Fibroblast of lung (primary cell): Measurements from ENCODE around the gene CLCNKB. TPM values are rescaled to one million over a fixed set of nuclear protein-coding genes. Genes with fewer than 3 reads are reported as not detected.

Source experiments
- DNase-seq, 2 donors: peaks; one replicate each; pipeline versions ENCODE4 v3.0.0 to v3.0.0-alpha.2; 2010; ENCODE audit warnings: low read depth in 2 of 2
- H2AFZ ChIP-seq: 2 replicates; pipeline ENCODE4 v1.5.1; 2012; ENCODE audit warnings: low read length, control low read depth, inconsistent platforms
- H3K27ac ChIP-seq: 2 replicates; pipeline ENCODE4 v1.5.1; 2011; ENCODE audit warnings: low read length, control low read depth; ENCODE audit not compliant: insufficient read depth
- H3K27me3 ChIP-seq: 2 replicates; pipeline ENCODE4 v1.5.1; 2011; ENCODE audit warnings: mild to moderate bottlenecking, low read length; ENCODE audit not compliant: control insufficient read depth, insufficient read depth
- H3K36me3 ChIP-seq: 2 replicates; pipeline ENCODE4 v1.5.1; 2011; ENCODE audit warnings: low read length; ENCODE audit not compliant: control insufficient read depth, insufficient read depth
- H3K4me1 ChIP-seq: 2 replicates; pipeline ENCODE4 v1.5.1; 2011; ENCODE audit warnings: low read length; ENCODE audit not compliant: control insufficient read depth, insufficient read depth; ENCODE audit errors: extremely low read depth
- H3K4me2 ChIP-seq: 2 replicates; pipeline ENCODE4 v1.5.1; 2011; ENCODE audit warnings: low read length, control low read depth; ENCODE audit not compliant: insufficient read depth; ENCODE audit errors: extremely low read depth
- H3K4me3 ChIP-seq, 4 experiments: fragments of 200-600 bp in 1 of 4; sonication (generic) in 1 of 4; replicated peaks in 1 of 4; 2 replicates each; pipeline ENCODE4 v1.5.1; 2011 to 2016; ENCODE audit warnings: low read length in 4 of 4, low read depth in 3 of 4, mild to moderate bottlenecking in 3 of 4, control low read depth in 2 of 4, inconsistent platforms in 1 of 4, mixed read lengths in 1 of 4; ENCODE audit not compliant: insufficient read depth in 1 of 4; ENCODE audit errors: control extremely low read depth in 1 of 4
- H3K79me2 ChIP-seq: 2 replicates; pipeline ENCODE4 v1.5.1; 2012; ENCODE audit warnings: mild to moderate bottlenecking, low read length, inconsistent platforms; ENCODE audit not compliant: control insufficient read depth, insufficient read depth
- H3K9ac ChIP-seq: 2 replicates; pipeline ENCODE4 v1.5.1; 2011; ENCODE audit warnings: mild to moderate bottlenecking, low read length, control low read depth; ENCODE audit not compliant: insufficient read depth
- H3K9me3 ChIP-seq: 2 replicates; pipeline ENCODE4 v1.5.1; 2012; ENCODE audit warnings: low read depth, low read length; ENCODE audit not compliant: control insufficient read depth, insufficient read depth
- H4K20me1 ChIP-seq: 2 replicates; pipeline ENCODE4 v1.5.1; 2011; ENCODE audit warnings: low read length; ENCODE audit not compliant: control insufficient read depth, insufficient read depth; ENCODE audit errors: extremely low read depth
- CTCF ChIP-seq, 2 donors: IDR thresholded peaks in 1 of 2; conservative IDR thresholded peaks in 1 of 2; 1 replicate in 1 of 2; 2 replicates in 1 of 2; pipeline ENCODE4 v1.5.1; 2011 to 2012; ENCODE audit warnings: low read length in 2 of 2, control low read depth in 1 of 2, inconsistent platforms in 1 of 2, low read depth in 1 of 2, mild to moderate bottlenecking in 1 of 2
- EZH2 ChIP-seq: IDR thresholded peaks from 2 replicates; pipeline ENCODE4 v1.5.1; 2012; ENCODE audit warnings: low read length, control low read depth, mild to moderate bottlenecking; ENCODE audit errors: missing control alignments
- polyA plus RNA-seq, 2 donors: library from polyadenylated mRNA; depleted of rRNA in 1 of 2; stranded (reverse) in 1 of 2; unstranded in 1 of 2; fragments of >200 nt; gene quantifications; 2 replicates each; pipeline ENCODE4 v1.2.1, GENCODE V29; 2011 to 2012; ENCODE audit warnings: missing spikeins in 1 of 2
- total RNA-seq: library from RNA; depleted of rRNA; stranded (reverse); fragments of >200 nt; gene quantifications from 2 replicates; pipeline ENCODE4 v1.2.1, GENCODE V29; 2014

Gene CLCNKB
- total and polyA plus RNA-seq, 2 donors (not counting 1 experiment from before 2014, with no cell fraction given) = 0.09 to 0.33 TPM

- Histone ChIP-seq H3K4me3 (no peak overlapping the region), H3K9ac (no peak overlapping the region), H3K79me2 (no peaks in the 10 kb centered on the region), H3K9me3 (no peaks in the 10 kb centered on the region), H2AFZ (peak overlapping the region; percentile 82), H3K27me3 (no peaks in the 10 kb centered on the region), H4K20me1 (no peaks in the 10 kb centered on the region), H3K27ac (no peak overlapping the region), H3K36me3 (no peaks in the 10 kb centered on the region), H3K4me2 (peak overlapping the region; percentile 11), H3K4me1 (peaks cover 16% of the 10 kb centered on the region)
- TF ChIP-seq CTCF (conservative IDR thresholded peaks at IDR 0.05 in 1 of 2, IDR thresholded peaks at IDR 0.05 in 1 of 2; ENCODE audit: low read depth in 1 of 2, low read length in 2 of 2) = peak; percentile 94 to 97
- no peak for TF ChIP-seq EZH2
- peak; percentile 56 to 70 for DNase-seq
Measured at GRCh38 chr1:16078925-16079656, 35.5 kb downstream of the CLCNKB start.

- no peaks in the 10 kb centered on the region for H3K36me3 ChIP-seq
- H3K9me3 ChIP-seq = no peaks in the 10 kb centered on the region
- H3K27me3 ChIP-seq = no peaks in the 10 kb centered on the region
- H3K4me3 ChIP-seq = no peak overlapping the region
- no peak overlapping the region for H3K9ac ChIP-seq
- H2AFZ ChIP-seq = no peak overlapping the region
- peaks cover 12% of the 10 kb centered on the region for H3K4me1 ChIP-seq
- H3K4me2 ChIP-seq = no peak overlapping the region
- H3K79me2 ChIP-seq = no peaks in the 10 kb centered on the region
- no peaks in the 10 kb centered on the region for H4K20me1 ChIP-seq
- H3K27ac ChIP-seq = no peak overlapping the region
- DNase-seq = no peak
- TF ChIP-seq EZH2 (no peak), CTCF (conservative IDR thresholded peaks at IDR 0.05 in 1 of 2, IDR thresholded peaks at IDR 0.05 in 1 of 2; ENCODE audit: low read depth in 1 of 2, low read length in 2 of 2) (no peak)
Measured at GRCh38 chr1:16080422-16081150, 37.0 kb downstream of the CLCNKB start.

GRCh38 chr1:16081636-16082035, 38.1 kb downstream of the CLCNKB start:
- Histone ChIP-seq H3K27ac (no peak overlapping the region), H3K27me3 (no peaks in the 10 kb centered on the region), H2AFZ (no peak overlapping the region)

More at GRCh38 chr1:16081636-16082035, 38.1 kb downstream of the CLCNKB start:
- Histone ChIP-seq H3K4me1 (peaks cover 4% of the 10 kb centered on the region), H3K4me3 (no peak overlapping the region), H4K20me1 (no peaks in the 10 kb centered on the region), H3K4me2 (no peak overlapping the region), H3K9ac (no peak overlapping the region), H3K79me2 (no peaks in the 10 kb centered on the region), H3K9me3 (no peaks in the 10 kb centered on the region), H3K36me3 (no peaks in the 10 kb centered on the region)
- TF ChIP-seq EZH2 (no peak), CTCF (conservative IDR thresholded peaks at IDR 0.05 in 1 of 2, IDR thresholded peaks at IDR 0.05 in 1 of 2; ENCODE audit: low read depth in 1 of 2, low read length in 2 of 2) (no peak)
- no peak for DNase-seq
